Right lobe of liver (tissue), 6 donors: ENCODE results near the gene CA5A. TPM values are rescaled to one million over a fixed set of nuclear protein-coding genes. Genes with fewer than 3 reads are reported as not detected.
"Not testable (repeated sequence)": the region's sequence is repeated elsewhere in the genome, so short reads cannot be mapped to it uniquely, and the experiment has no call there.

Experiments
- ATAC-seq, 4 donors: fragments of 200-7000 bp; cut with Tn5 transposase; one replicate each; pipeline ENCODE4 v1.9.1; 2020; ENCODE audit warnings: mild to moderate bottlenecking in 4 of 4, moderate library complexity in 4 of 4
- DNase-seq, 3 donors: peaks; one replicate each; pipeline ENCODE4 v3.0.0-alpha.2; 2020
- H3K27ac ChIP-seq, 3 donors: fragments of 200-600 bp; one replicate each; pipeline ENCODE4 v1.8.0; 2022
- H3K27me3 ChIP-seq, 2 donors: fragments of 200-600 bp; one replicate each; pipeline ENCODE4 v1.8.0; 2022
- H3K36me3 ChIP-seq, 4 donors: fragments of 200-600 bp; sonication (generic) in 1 of 4; one replicate each; pipeline versions ENCODE4 v1.5.1 to v1.8.0; 2017 to 2022; ENCODE audit warnings: control low read depth in 1 of 4
- H3K4me1 ChIP-seq, 4 donors: fragments of 200-600 bp; sonication (generic) in 1 of 4; one replicate each; pipeline versions ENCODE4 v1.5.1 to v1.8.0; 2017 to 2022; ENCODE audit warnings: control low read depth in 1 of 4
- H3K4me3 ChIP-seq, 3 donors: fragments of 200-600 bp; one replicate each; pipeline ENCODE4 v1.8.0; 2022
- H3K9me3 ChIP-seq, 4 donors: fragments of 200-600 bp; sonication (generic) in 1 of 4; one replicate each; pipeline versions ENCODE4 v1.5.1 to v1.8.0; 2017 to 2022; ENCODE audit warnings: control low read depth in 1 of 4
- CTCF ChIP-seq, 4 donors: fragments of 200-600 bp in 3 of 4; fragments of 450-650 bp in 1 of 4; IDR thresholded peaks; one replicate each; pipeline versions ENCODE4 v1.5.1 to v1.8.0; 2016 to 2022; ENCODE audit warnings: antibody characterized with exemption in 4 of 4, mild to moderate bottlenecking in 2 of 4
- POLR2A ChIP-seq: fragments of 450-650 bp; IDR thresholded peaks from one replicate; pipeline ENCODE4 v1.6.1; 2017; ENCODE audit warnings: antibody characterized with exemption, mild to moderate bottlenecking
- WGBS: methylation state at CpG from one replicate; pipeline ENCODE4 v1.1.6; 2018; ENCODE audit warnings: low coverage, low lambda C conversion rate; ENCODE audit not compliant: insufficient coverage; ENCODE audit errors: missing lambda C conversion rate; 5-methylcytosine and 5-hydroxymethylcytosine counted together
- intact Hi-C, 2 donors: fragments of 100-400 bp; cut with DNase I; formaldehyde crosslinking; loops; one replicate each; pipeline versions ENCODE4 v1.11.2 to v1.14.1; 2022
- total RNA-seq, 6 experiments: library from RNA; depleted of rRNA in 2 of 6; stranded (reverse); fragments of >200 nt in 2 of 6; fragmentation: NEBNext Ultra II Directional in 3 of 6; extraction: Animal tissue kit (Norgen Biotek cat#: 25700) in 3 of 6; gene quantifications; one replicate each; pipeline versions ENCODE4 v1.1.0 to v1.2.4, GENCODE V29; 2016 to 2023
- donor health status: DM: no; HTN: yes; CAD: no.
- donor health status: DM: no; HTN: no; CAD: no.
- donor health status: DM: no; HTN: no; CAD: no.
- donor health status: DM: no; HTN: yes; CAD: no.
- donor health status: DM: no; HTN: yes; CAD: no.

CA5A gene
- total RNA-seq, 6 experiments from 2014 or later: 26.5 to 59.6 (median 30.2) TPM

- WGBS: 30% methylated on average over 2 of the region's 5 CpGs
- no peak for ATAC-seq
- Histone ChIP-seq H3K27ac (no peak overlapping the region), H3K4me3 (no peak overlapping the region), H3K27me3 (no peaks in the 10 kb centered on the region), H3K9me3 (no peaks in the 10 kb centered on the region), H3K4me1 (no peaks in the 10 kb centered on the region), H3K36me3 (no peaks in the 10 kb centered on the region)
- DNase-seq: no peak
- no peak for TF ChIP-seq POLR2A
- TF ChIP-seq CTCF (IDR thresholded peaks at IDR 0.05): no peak
- intact Hi-C loops: no loop called here
These were observed 57.6 kb downstream of the CA5A start for GRCh38 chr16:87878704-87879103.

- Histone ChIP-seq H3K36me3 (no peaks in the 10 kb centered on the region), H3K4me3 (no peak overlapping the region), H3K27me3 (no peaks in the 10 kb centered on the region), H3K9me3 (no peaks in the 10 kb centered on the region), H3K27ac (no peak overlapping the region), H3K4me1 (no peaks in the 10 kb centered on the region)
- WGBS: 54% methylated on average over 6 of the region's 19 CpGs
- TF ChIP-seq CTCF (IDR thresholded peaks at IDR 0.05) (peak in 1 of 4 donors; percentile 21), POLR2A (no peak)
- intact Hi-C loops: no loop called here
- ATAC-seq (peak in 2 of 4 donors; percentile 19 to 22), DNase-seq (no peak)
These were observed 58.3 kb downstream of the CA5A start for GRCh38 chr16:87877942-87878507.

- DNase-seq (no peak), ATAC-seq (no peak)
- no peaks in the 10 kb centered on the region for H3K36me3 ChIP-seq
- H3K4me1 ChIP-seq: peaks cover 0 to 4% (median 0%) of the 10 kb centered on the region in 4 donors
- H3K4me3 ChIP-seq: no peak overlapping the region
- TF ChIP-seq POLR2A: no peak
- no peak for TF ChIP-seq CTCF (IDR thresholded peaks at IDR 0.05)
- no peak overlapping the region for H3K27ac ChIP-seq
- 42% methylated on average over 20 of the region's 24 CpGs for WGBS
- intact Hi-C loops: loop anchor here (5.0 kb wide), 1 partner anchor 98 kb away; no protein-coding TSS in a partner anchor
- no peaks in the 10 kb centered on the region for H3K9me3 ChIP-seq
- no peaks in the 10 kb centered on the region for H3K27me3 ChIP-seq
These were observed 61.5 kb downstream of the CA5A start for GRCh38 chr16:87874639-87875427.

- peak in 2 of 4 donors; percentile 14 to 23 for ATAC-seq
These were observed 65.7 kb downstream of the CA5A start for GRCh38 chr16:87870418-87871291.

GRCh38 chr16:87869879-87870417 lies 66.4 kb downstream of the CA5A start:
- not testable (repeated sequence) for H3K27ac ChIP-seq, ATAC-seq, H3K36me3 ChIP-seq, DNase-seq, H3K27me3 ChIP-seq, H3K9me3 ChIP-seq, H3K4me3 ChIP-seq
- intact Hi-C loops: loop anchor here (5.0 kb wide), 1 partner anchor 93 kb away; no protein-coding TSS in a partner anchor
- WGBS: 100% methylated on average over 2 of the region's 18 CpGs
- H3K4me1 ChIP-seq: peaks cover 0 to 15% (median 0%) of the 10 kb centered on the region in 4 donors

More at GRCh38 chr16:87870418-87871291, 65.7 kb downstream of the CA5A start:
- H3K4me1 ChIP-seq: peaks cover 0 to 15% (median 0%) of the 10 kb centered on the region in 4 donors
- H3K27me3 ChIP-seq, DNase-seq, H3K4me3 ChIP-seq, H3K36me3 ChIP-seq, H3K9me3 ChIP-seq: not testable (repeated sequence)
- H3K27ac ChIP-seq: peak overlapping the region in 1 of 3 donors; percentile 38
- WGBS: 41% methylated on average over 6 of the region's 24 CpGs
- intact Hi-C loops: loop anchor here (5.0 kb wide), 1 partner anchor 93 kb away; no protein-coding TSS in a partner anchor
